Measurements from ENCODE around the gene LRRC63.

The LRRC63 gene

GRCh38 chr13:46295491-46296114 is 83.9 kb downstream of the LRRC63 start:
- Histone ChIP-seq H2BK15ac (replicated peaks; ENCODE audit: low read depth) (no peak overlapping the region), H3K18ac (ENCODE audit: low read length) (no peak overlapping the region), H3K23ac (ENCODE audit: low read length) (no peak overlapping the region), H3K4me3 (ENCODE audit: low read length) (no peak overlapping the region), H2AK5ac (ENCODE audit: low read length) (no peak overlapping the region), H2BK120ac (ENCODE audit: low read depth, low read length) (no peak overlapping the region), H3K56ac (ENCODE audit: low read length) (no peak overlapping the region), H3K4me1 (ENCODE audit: control insufficient read depth, low read depth, low read length) (peaks cover 2% of the 10 kb centered on the region), H3K27ac (ENCODE audit: low read depth, low read length) (no peak overlapping the region), H3K36me3 (ENCODE audit: control insufficient read depth, insufficient read depth, low read length) (no peaks in the 10 kb centered on the region), H3K79me2 (ENCODE audit: control insufficient read depth, insufficient read depth, low read length) (no peaks in the 10 kb centered on the region), H3K4ac (ENCODE audit: low read depth, low read length) (no peak overlapping the region), H3K27me3 (ENCODE audit: insufficient read depth, low read length, poor library complexity) (no peaks in the 10 kb centered on the region), H4K5ac (ENCODE audit: low read length) (no peak overlapping the region), H3K9ac (ENCODE audit: low read length) (no peak overlapping the region), H2BK5ac (ENCODE audit: low read length) (no peak overlapping the region), H4K8ac (ENCODE audit: low read depth, low read length) (no peak overlapping the region), H3K79me1 (ENCODE audit: low read length) (no peaks in the 10 kb centered on the region), H3K4me2 (ENCODE audit: low read length) (no peak overlapping the region)
- no peak for DNase-seq
- WGBS (ENCODE audit: extremely low coverage, insufficient coverage, low lambda C conversion rate), result no CpG with 5 or more reads among the region's 7 CpGs

- H4K5ac ChIP-seq (ENCODE audit: low read length), result no peak overlapping the region
- no peak overlapping the region for H3K4ac ChIP-seq (ENCODE audit: low read depth, low read length)
- H3K27ac ChIP-seq (ENCODE audit: low read depth, low read length), result no peak overlapping the region
- H3K9ac ChIP-seq (ENCODE audit: low read length), result no peak overlapping the region
- H3K56ac ChIP-seq (ENCODE audit: low read length), result no peak overlapping the region
- H3K36me3 ChIP-seq (ENCODE audit: control insufficient read depth, insufficient read depth, low read length), result no peaks in the 10 kb centered on the region
- no peak overlapping the region for H2BK120ac ChIP-seq (ENCODE audit: low read depth, low read length)
- no peak overlapping the region for H2BK15ac ChIP-seq (replicated peaks; ENCODE audit: low read depth)
- DNase-seq, result no peak
- H3K4me2 ChIP-seq (ENCODE audit: low read length), result no peak overlapping the region
- H3K4me1 ChIP-seq (ENCODE audit: control insufficient read depth, low read depth, low read length), result peaks cover 2% of the 10 kb centered on the region
- H2AK5ac ChIP-seq (ENCODE audit: low read length), result no peak overlapping the region
- no peak overlapping the region for H3K4me3 ChIP-seq (ENCODE audit: low read length)
- H4K8ac ChIP-seq (ENCODE audit: low read depth, low read length), result no peak overlapping the region
- H3K79me2 ChIP-seq (ENCODE audit: control insufficient read depth, insufficient read depth, low read length), result no peaks in the 10 kb centered on the region
- H3K23ac ChIP-seq (ENCODE audit: low read length), result no peak overlapping the region
- no peak overlapping the region for H3K18ac ChIP-seq (ENCODE audit: low read length)
- no peak overlapping the region for H2BK5ac ChIP-seq (ENCODE audit: low read length)
- no CpG with 5 or more reads among the region's 3 CpGs for WGBS (ENCODE audit: extremely low coverage, insufficient coverage, low lambda C conversion rate)
- no peaks in the 10 kb centered on the region for H3K79me1 ChIP-seq (ENCODE audit: low read length)
- H3K27me3 ChIP-seq (ENCODE audit: insufficient read depth, low read length, poor library complexity), result no peaks in the 10 kb centered on the region
These were observed 84.5 kb downstream of the LRRC63 start for GRCh38 chr13:46296115-46296822.

GRCh38 chr13:46296921-46297320 is 85.2 kb downstream of the LRRC63 start:
- no peak overlapping the region for H3K4ac ChIP-seq (ENCODE audit: low read depth, low read length)
- peaks cover 2% of the 10 kb centered on the region for H3K4me1 ChIP-seq (ENCODE audit: control insufficient read depth, low read depth, low read length)
- H4K5ac ChIP-seq (ENCODE audit: low read length), result no peak overlapping the region
- H4K8ac ChIP-seq (ENCODE audit: low read depth, low read length), result no peak overlapping the region
- no peaks in the 10 kb centered on the region for H3K36me3 ChIP-seq (ENCODE audit: control insufficient read depth, insufficient read depth, low read length)
- no peak overlapping the region for H3K27ac ChIP-seq (ENCODE audit: low read depth, low read length)
- no peak overlapping the region for H3K9ac ChIP-seq (ENCODE audit: low read length)
- no peak overlapping the region for H3K4me3 ChIP-seq (ENCODE audit: low read length)
- H3K79me2 ChIP-seq (ENCODE audit: control insufficient read depth, insufficient read depth, low read length), result no peaks in the 10 kb centered on the region
- WGBS (ENCODE audit: extremely low coverage, insufficient coverage, low lambda C conversion rate), result no CpG with 5 or more reads among the region's 3 CpGs
- H2BK120ac ChIP-seq (ENCODE audit: low read depth, low read length), result no peak overlapping the region
- H3K56ac ChIP-seq (ENCODE audit: low read length), result no peak overlapping the region
- no peak overlapping the region for H2BK5ac ChIP-seq (ENCODE audit: low read length)
- no peak overlapping the region for H2AK5ac ChIP-seq (ENCODE audit: low read length)
- DNase-seq, result peak; percentile 89
- H3K23ac ChIP-seq (ENCODE audit: low read length), result no peak overlapping the region
- H3K79me1 ChIP-seq (ENCODE audit: low read length), result no peaks in the 10 kb centered on the region
- H3K27me3 ChIP-seq (ENCODE audit: insufficient read depth, low read length, poor library complexity), result no peaks in the 10 kb centered on the region
- no peak overlapping the region for H3K18ac ChIP-seq (ENCODE audit: low read length)
- no peak overlapping the region for H3K4me2 ChIP-seq (ENCODE audit: low read length)
- H2BK15ac ChIP-seq (replicated peaks; ENCODE audit: low read depth), result no peak overlapping the region

GRCh38 chr13:46297361-46297811 is 85.7 kb downstream of the LRRC63 start:
- Histone ChIP-seq H3K36me3 (ENCODE audit: control insufficient read depth, insufficient read depth, low read length) (no peaks in the 10 kb centered on the region), H3K79me2 (ENCODE audit: control insufficient read depth, insufficient read depth, low read length) (no peaks in the 10 kb centered on the region), H3K4me2 (ENCODE audit: low read length) (no peak overlapping the region), H3K56ac (ENCODE audit: low read length) (no peak overlapping the region), H3K27me3 (ENCODE audit: insufficient read depth, low read length, poor library complexity) (no peaks in the 10 kb centered on the region), H3K4ac (ENCODE audit: low read depth, low read length) (peak overlapping the region; percentile 43), H3K9ac (ENCODE audit: low read length) (no peak overlapping the region), H2BK5ac (ENCODE audit: low read length) (no peak overlapping the region), H3K4me3 (ENCODE audit: low read length) (no peak overlapping the region), H3K18ac (ENCODE audit: low read length) (no peak overlapping the region), H3K4me1 (ENCODE audit: control insufficient read depth, low read depth, low read length) (peaks cover 2% of the 10 kb centered on the region), H2BK15ac (replicated peaks; ENCODE audit: low read depth) (no peak overlapping the region), H3K23ac (ENCODE audit: low read length) (no peak overlapping the region), H4K8ac (ENCODE audit: low read depth, low read length) (no peak overlapping the region), H3K27ac (ENCODE audit: low read depth, low read length) (no peak overlapping the region), H4K5ac (ENCODE audit: low read length) (no peak overlapping the region), H2BK120ac (ENCODE audit: low read depth, low read length) (no peak overlapping the region), H3K79me1 (ENCODE audit: low read length) (no peaks in the 10 kb centered on the region), H2AK5ac (ENCODE audit: low read length) (no peak overlapping the region)
- no CpG with 5 or more reads among the region's 3 CpGs for WGBS (ENCODE audit: extremely low coverage, insufficient coverage, low lambda C conversion rate)
- no peak for DNase-seq

GRCh38 chr13:46303742-46304385 is 92.1 kb downstream of the LRRC63 start:
- no peak for DNase-seq
- no peak overlapping the region for H3K23ac ChIP-seq (ENCODE audit: low read length)
- H4K5ac ChIP-seq (ENCODE audit: low read length), result no peak overlapping the region
- no peaks in the 10 kb centered on the region for H3K36me3 ChIP-seq (ENCODE audit: control insufficient read depth, insufficient read depth, low read length)
- H3K4me3 ChIP-seq (ENCODE audit: low read length), result no peak overlapping the region
- H2BK5ac ChIP-seq (ENCODE audit: low read length), result no peak overlapping the region
- H3K79me1 ChIP-seq (ENCODE audit: low read length), result no peaks in the 10 kb centered on the region
- no peak overlapping the region for H3K18ac ChIP-seq (ENCODE audit: low read length)
- H3K27ac ChIP-seq (ENCODE audit: low read depth, low read length), result no peak overlapping the region
- H3K4me2 ChIP-seq (ENCODE audit: low read length), result no peak overlapping the region
- H3K9ac ChIP-seq (ENCODE audit: low read length), result no peak overlapping the region
- no peaks in the 10 kb centered on the region for H3K4me1 ChIP-seq (ENCODE audit: control insufficient read depth, low read depth, low read length)
- no peak overlapping the region for H3K4ac ChIP-seq (ENCODE audit: low read depth, low read length)
- H2BK15ac ChIP-seq (replicated peaks; ENCODE audit: low read depth), result no peak overlapping the region
- H3K27me3 ChIP-seq (ENCODE audit: insufficient read depth, low read length, poor library complexity), result no peaks in the 10 kb centered on the region
- no peak overlapping the region for H3K56ac ChIP-seq (ENCODE audit: low read length)
- H2BK120ac ChIP-seq (ENCODE audit: low read depth, low read length), result no peak overlapping the region
- no peak overlapping the region for H2AK5ac ChIP-seq (ENCODE audit: low read length)
- H4K8ac ChIP-seq (ENCODE audit: low read depth, low read length), result no peak overlapping the region
- WGBS (ENCODE audit: extremely low coverage, insufficient coverage, low lambda C conversion rate), result no CpG with 5 or more reads among the region's 7 CpGs
- no peaks in the 10 kb centered on the region for H3K79me2 ChIP-seq (ENCODE audit: control insufficient read depth, insufficient read depth, low read length)

Data from mesendoderm (in vitro differentiated cells).